IMR-90 (cell line): ENCODE data around the gene GALNT14. TPM values are rescaled to one million over a fixed set of nuclear protein-coding genes. Genes with fewer than 3 reads are reported as not detected.

Experiments used
- ATAC-seq: fragments of 200-7000 bp; cut with Tn5 transposase; 2 replicates; pipeline ENCODE4 v1.9.1; 2020; ENCODE audit warnings: low read depth, mild to moderate bottlenecking, moderate library complexity
- BruUV-seq: library from RNA; stranded (reverse); fragments of 400-500 nt; replicated peaks from 2 replicates; lab custom pipeline; 2021; lab: Mats Ljungman, UMichigan
- CTCF ChIA-PET: fragments of 300-600 bp; formaldehyde crosslinking; extraction: SDS; loops from one replicate; lab custom pipeline; 2021; ENCODE audit warnings: antibody characterized with exemption; lab: Yijun Ruan, JAX
- POLR2A ChIA-PET: fragments of 300-600 bp; sonication (Branson Sonifier 250); formaldehyde crosslinking; loops from one replicate; lab custom pipeline; 2022; ENCODE audit warnings: antibody characterized with exemption; ENCODE audit not compliant: unreplicated experiment; lab: Charles Lee
- DNase-seq: peaks from one replicate; pipeline ENCODE4 v3.0.0; 2013
- H2AFZ ChIP-seq: replicated peaks from 2 replicates; pipeline ENCODE3; 2013; ENCODE audit warnings: low read length, mild to moderate bottlenecking; ENCODE audit not compliant: poor library complexity
- H2AK5ac ChIP-seq: 2 replicates; pipeline ENCODE4 v1.6.1; 2013; ENCODE audit warnings: low read depth, low read length, inconsistent platforms
- H2AK9ac ChIP-seq: replicated peaks from 2 replicates; pipeline ENCODE3; 2013; ENCODE audit warnings: mild to moderate bottlenecking, low read depth, low read length, moderate library complexity; ENCODE audit not compliant: poor library complexity
- H2BK120ac ChIP-seq: 2 replicates; pipeline ENCODE4 v1.6.1; 2013; ENCODE audit warnings: low read depth, low read length, inconsistent platforms
- H2BK15ac ChIP-seq: 3 replicates; pipeline ENCODE4 v1.6.1; 2013; ENCODE audit warnings: low read depth, low read length, inconsistent platforms
- H2BK20ac ChIP-seq: 2 replicates; pipeline ENCODE4 v1.6.1; 2013; ENCODE audit warnings: low read depth, mild to moderate bottlenecking, inconsistent platforms, low read length, moderate library complexity
- H2BK5ac ChIP-seq: 2 replicates; pipeline ENCODE4 v1.6.1; 2013; ENCODE audit warnings: mild to moderate bottlenecking, low read depth, low read length, inconsistent platforms; ENCODE audit not compliant: poor library complexity, severe bottlenecking
- H3K14ac ChIP-seq: replicated peaks from 2 replicates; pipeline ENCODE4 v1.6.1; 2013; ENCODE audit warnings: low read depth, low read length, inconsistent platforms
- H3K18ac ChIP-seq: 2 replicates; pipeline ENCODE4 v1.6.1; 2013; ENCODE audit warnings: low read depth, low read length, control low read depth
- H3K23ac ChIP-seq: 2 replicates; pipeline ENCODE4 v1.6.1; 2013; ENCODE audit warnings: low read depth, low read length, inconsistent platforms
- H3K27ac ChIP-seq: 2 replicates; pipeline ENCODE4 v1.5.1; 2013; ENCODE audit warnings: mild to moderate bottlenecking, control low read depth, low read length; ENCODE audit not compliant: insufficient read depth
- H3K27me3 ChIP-seq: 2 replicates; pipeline ENCODE4 v1.6.1; 2013; ENCODE audit warnings: low read length; ENCODE audit not compliant: control insufficient read depth, insufficient read depth
- H3K36me3 ChIP-seq: 2 replicates; pipeline ENCODE4 v1.6.1; 2013; ENCODE audit warnings: low read length, mixed read lengths; ENCODE audit not compliant: control insufficient read depth, insufficient read depth
- H3K4ac ChIP-seq: 2 replicates; pipeline ENCODE4 v1.6.1; 2013; ENCODE audit warnings: low read depth, low read length, inconsistent platforms
- H3K4me1 ChIP-seq: 2 replicates; pipeline ENCODE4 v1.6.1; 2013; ENCODE audit warnings: low read length, mixed read lengths; ENCODE audit not compliant: control insufficient read depth, insufficient read depth
- H3K4me2 ChIP-seq: 2 replicates; pipeline ENCODE4 v1.6.1; 2013; ENCODE audit warnings: low read depth, mild to moderate bottlenecking, control low read depth, low read length, moderate library complexity
- H3K4me3 ChIP-seq: 2 replicates; pipeline ENCODE4 v1.5.1; 2013; ENCODE audit warnings: low read depth, mild to moderate bottlenecking, control low read depth, low read length, moderate library complexity; ENCODE audit not compliant: insufficient read depth
- H3K56ac ChIP-seq: 2 replicates; pipeline ENCODE4 v1.6.1; 2013; ENCODE audit warnings: low read length, inconsistent platforms; ENCODE audit not compliant: insufficient read depth; ENCODE audit errors: extremely low read depth
- H3K79me1 ChIP-seq, 2 experiments: 2 replicates each; pipeline ENCODE4 v1.6.1; 2013; ENCODE audit warnings: low read length in 2 of 2, inconsistent platforms in 1 of 2, low read depth in 1 of 2
- H3K9ac ChIP-seq: 2 replicates; pipeline ENCODE4 v1.6.1; 2013; ENCODE audit warnings: low read depth, low read length, control low read depth
- H3K9me1 ChIP-seq: 2 replicates; pipeline ENCODE4 v1.6.1; 2013; ENCODE audit warnings: low read length, inconsistent platforms; ENCODE audit not compliant: insufficient read depth
- H3K9me3 ChIP-seq: 2 replicates; pipeline ENCODE4 v1.6.1; 2013; ENCODE audit warnings: low read length; ENCODE audit not compliant: control insufficient read depth, insufficient read depth
- H4K20me1 ChIP-seq: 2 replicates; pipeline ENCODE4 v1.6.1; 2013; ENCODE audit warnings: low read length, inconsistent platforms; ENCODE audit not compliant: insufficient read depth
- H4K5ac ChIP-seq: 2 replicates; pipeline ENCODE4 v1.6.1; 2013; ENCODE audit warnings: mild to moderate bottlenecking, low read depth, low read length, control low read depth
- H4K8ac ChIP-seq, 2 experiments: 2 replicates each; pipeline ENCODE4 v1.6.1; 2013; ENCODE audit warnings: low read depth in 2 of 2, low read length in 2 of 2, control low read depth in 1 of 2, inconsistent platforms in 1 of 2
- H4K91ac ChIP-seq: 2 replicates; pipeline ENCODE4 v1.6.1; 2013; ENCODE audit warnings: low read depth, low read length, inconsistent platforms; ENCODE audit not compliant: insufficient read depth
- BHLHE40 ChIP-seq: fragments of 150-350 bp; IDR thresholded peaks from 2 replicates; pipeline ENCODE4 v1.6.1; 2016; ENCODE audit warnings: mild to moderate bottlenecking, low read depth, low read length
- CEBPB ChIP-seq: IDR thresholded peaks from 2 replicates; pipeline ENCODE4 v1.6.1; 2012; ENCODE audit warnings: low read depth, low read length, improper control_type of control experiment
- CHD1 ChIP-seq: IDR thresholded peaks from 2 replicates; pipeline ENCODE4 v1.6.1; 2012; ENCODE audit warnings: low read depth, low read length, improper control_type of control experiment
- ELK1 ChIP-seq: fragments of 150-350 bp; IDR thresholded peaks from 2 replicates; pipeline ENCODE4 v1.6.1; 2016; ENCODE audit warnings: low read depth, mild to moderate bottlenecking, low read length, moderate library complexity, borderline replicate concordance
- FOS ChIP-seq: fragments of 150-350 bp; IDR thresholded peaks from 2 replicates; pipeline ENCODE4 v1.6.1; 2016; ENCODE audit warnings: low read depth, low read length
- MAFK ChIP-seq: IDR thresholded peaks from 2 replicates; pipeline ENCODE4 v1.6.1; 2012; ENCODE audit warnings: low read depth, low read length, improper control_type of control experiment
- MAZ ChIP-seq: IDR thresholded peaks from 2 replicates; pipeline ENCODE4 v1.6.1; 2012; ENCODE audit warnings: low read depth, mild to moderate bottlenecking, low read length, improper control_type of control experiment, moderate library complexity, borderline replicate concordance
- MXI1 ChIP-seq: IDR thresholded peaks from 2 replicates; pipeline ENCODE4 v1.6.1; 2012; ENCODE audit warnings: low read depth, mild to moderate bottlenecking, low read length, moderate library complexity, borderline replicate concordance
- NFE2L2 ChIP-seq: fragments of 150-350 bp; IDR thresholded peaks from 2 replicates; pipeline ENCODE4 v1.6.1; 2016; ENCODE audit warnings: low read depth, mild to moderate bottlenecking, low read length
- POLR2A ChIP-seq: IDR thresholded peaks from 2 replicates; pipeline ENCODE4 v1.6.1; 2012; ENCODE audit warnings: mild to moderate bottlenecking, low read depth, low read length
- RAD21 ChIP-seq: IDR thresholded peaks from 2 replicates; pipeline ENCODE4 v1.6.1; 2012; ENCODE audit warnings: low read length, improper control_type of control experiment
- RCOR1 ChIP-seq: IDR thresholded peaks from 2 replicates; pipeline ENCODE4 v1.6.1; 2012; ENCODE audit warnings: mild to moderate bottlenecking, low read length, improper control_type of control experiment; ENCODE audit not compliant: insufficient replicate concordance
- RFX5 ChIP-seq: IDR thresholded peaks from 2 replicates; pipeline ENCODE4 v1.8.0; 2012; ENCODE audit warnings: low read depth, mild to moderate bottlenecking, low read length, moderate library complexity
- SMC3 ChIP-seq: fragments of 150-350 bp; IDR thresholded peaks from 2 replicates; pipeline ENCODE4 v1.6.1; 2016; ENCODE audit warnings: low read depth, mild to moderate bottlenecking, antibody characterized with exemption, low read length, moderate library complexity
- WGBS, 2 experiments: methylation state at CpG; one replicate each; pipeline versions ENCODE4 v1.1.5 to v1.1.7; 2013; ENCODE audit warnings: missing lambda C conversion rate in 2 of 2; ENCODE audit not compliant: insufficient read length in 1 of 2; ENCODE audit errors: extremely low coverage in 2 of 2; 5-methylcytosine and 5-hydroxymethylcytosine counted together
- dilution Hi-C: fragments of 300-500 bp; cut with HindIII; formaldehyde crosslinking; loops from one replicate; pipeline ENCODE4 v1.14.3; 2018; ENCODE audit warnings: low sequenced_read_pairs; ENCODE audit not compliant: unreplicated experiment
- in situ Hi-C: fragments of 300-500 bp; cut with MboI; formaldehyde crosslinking; loops from 3 replicates; pipeline ENCODE4 v1.14.3; 2019; ENCODE audit warnings: low sequenced_read_pairs, inconsistent platforms, mixed read lengths
- intact Hi-C: fragments of 100-400 bp; cut with micrococcal nuclease; formaldehyde crosslinking; loops from 2 replicates; pipeline ENCODE4 v1.10.0; 2022
- polyA plus RNA-seq, 3 experiments: library from polyadenylated mRNA; depleted of rRNA; stranded (reverse); fragments of >200 nt; gene quantifications; 2 replicates each; pipeline ENCODE4 v1.2.3, GENCODE V29; 2012; ENCODE audit warnings: low replicate concordance in 1 of 3
- total RNA-seq: library from RNA; depleted of rRNA; stranded (reverse); fragments of >200 nt; gene quantifications from 2 replicates; pipeline ENCODE4 v1.2.3, GENCODE V29; 2012
- TF ChIP-seq, protein P1 (sequence below): conservative IDR thresholded peaks from 2 replicates; pipeline ENCODE4 v1.5.1; 2012; ENCODE audit warnings: mild to moderate bottlenecking, low read depth, low read length, improper control_type of control experiment
- TF ChIP-seq, protein P2 (sequence below): fragments of 150-350 bp; IDR thresholded peaks from 2 replicates; pipeline ENCODE4 v1.6.1; 2017; ENCODE audit warnings: mild to moderate bottlenecking, antibody characterized with exemption, low read length, low read depth

GALNT14 gene
- total and polyA plus RNA-seq, 2 of the 4 experiments (the other 2 are of a cell fraction), result 0.15 to 0.18 TPM

DNA sequence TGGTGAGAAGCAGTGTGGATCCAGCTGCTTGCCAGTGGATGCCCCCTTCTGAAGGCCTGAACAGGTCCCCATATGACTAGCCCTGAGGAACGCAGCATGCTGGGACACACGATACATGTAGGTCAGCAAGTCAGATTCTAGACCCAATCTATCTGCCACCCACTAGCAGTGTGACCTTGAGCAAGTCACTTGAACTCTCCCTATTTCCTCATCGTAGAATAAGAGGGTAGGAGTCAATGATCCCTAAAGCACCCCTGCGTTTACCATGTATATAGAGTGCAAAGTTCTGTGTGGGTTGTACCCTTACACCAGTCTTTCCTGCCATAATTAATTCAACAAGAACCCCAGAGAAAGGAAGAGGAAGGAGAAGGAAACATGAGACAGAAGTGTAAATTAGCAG is 123.7 kb downstream of the GALNT14 start:
- H2AFZ ChIP-seq, result no peak overlapping the region
- WGBS, 2 experiments, result no CpG with 5 or more reads among the region's 4 CpGs
- no peak overlapping the region for H4K8ac ChIP-seq
- H3K14ac ChIP-seq, result no peak overlapping the region
- H4K91ac ChIP-seq, result no peak overlapping the region
- no peak overlapping the region for H3K4me2 ChIP-seq
- H3K9me3 ChIP-seq, result no peaks in the 10 kb centered on the region
- no TSS peak for BruUV-seq
- H3K4me3 ChIP-seq, result no peak overlapping the region
- no peak overlapping the region for H3K27ac ChIP-seq
- H3K56ac ChIP-seq, result no peak overlapping the region
- no peak overlapping the region for H3K9ac ChIP-seq
- no peak overlapping the region for H2AK9ac ChIP-seq
- ChIA-PET POLR2A (no interaction called here), CTCF (no interaction called here)
- no peak overlapping the region for H2BK20ac ChIP-seq
- intact Hi-C loops (no loop called here), in situ Hi-C loops (no loop called here), dilution Hi-C loops (no loop called here)
- H2BK5ac ChIP-seq, result no peak overlapping the region
- no peak for DNase-seq
- H3K79me1 ChIP-seq, result no peaks in the 10 kb centered on the region
- H3K4ac ChIP-seq, result no peak overlapping the region
- H3K4me1 ChIP-seq, result no peaks in the 10 kb centered on the region
- no peaks in the 10 kb centered on the region for H3K36me3 ChIP-seq
- H3K9me1 ChIP-seq, result no peaks in the 10 kb centered on the region
- H3K18ac ChIP-seq, result no peak overlapping the region
- TF ChIP-seq NFE2L2 (no peak), SMC3 (no peak), FOS (no peak), RAD21 (no peak), RFX5 (no peak), RCOR1 (no peak), MAFK (no peak), POLR2A (no peak), MXI1 (no peak), CHD1 (no peak), CEBPB (no peak), BHLHE40 (no peak), MAZ (no peak), ELK1 (no peak)
- TF ChIP-seq, protein P1, sequence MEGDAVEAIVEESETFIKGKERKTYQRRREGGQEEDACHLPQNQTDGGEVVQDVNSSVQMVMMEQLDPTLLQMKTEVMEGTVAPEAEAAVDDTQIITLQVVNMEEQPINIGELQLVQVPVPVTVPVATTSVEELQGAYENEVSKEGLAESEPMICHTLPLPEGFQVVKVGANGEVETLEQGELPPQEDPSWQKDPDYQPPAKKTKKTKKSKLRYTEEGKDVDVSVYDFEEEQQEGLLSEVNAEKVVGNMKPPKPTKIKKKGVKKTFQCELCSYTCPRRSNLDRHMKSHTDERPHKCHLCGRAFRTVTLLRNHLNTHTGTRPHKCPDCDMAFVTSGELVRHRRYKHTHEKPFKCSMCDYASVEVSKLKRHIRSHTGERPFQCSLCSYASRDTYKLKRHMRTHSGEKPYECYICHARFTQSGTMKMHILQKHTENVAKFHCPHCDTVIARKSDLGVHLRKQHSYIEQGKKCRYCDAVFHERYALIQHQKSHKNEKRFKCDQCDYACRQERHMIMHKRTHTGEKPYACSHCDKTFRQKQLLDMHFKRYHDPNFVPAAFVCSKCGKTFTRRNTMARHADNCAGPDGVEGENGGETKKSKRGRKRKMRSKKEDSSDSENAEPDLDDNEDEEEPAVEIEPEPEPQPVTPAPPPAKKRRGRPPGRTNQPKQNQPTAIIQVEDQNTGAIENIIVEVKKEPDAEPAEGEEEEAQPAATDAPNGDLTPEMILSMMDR, result no peak
- TF ChIP-seq, protein P2, sequence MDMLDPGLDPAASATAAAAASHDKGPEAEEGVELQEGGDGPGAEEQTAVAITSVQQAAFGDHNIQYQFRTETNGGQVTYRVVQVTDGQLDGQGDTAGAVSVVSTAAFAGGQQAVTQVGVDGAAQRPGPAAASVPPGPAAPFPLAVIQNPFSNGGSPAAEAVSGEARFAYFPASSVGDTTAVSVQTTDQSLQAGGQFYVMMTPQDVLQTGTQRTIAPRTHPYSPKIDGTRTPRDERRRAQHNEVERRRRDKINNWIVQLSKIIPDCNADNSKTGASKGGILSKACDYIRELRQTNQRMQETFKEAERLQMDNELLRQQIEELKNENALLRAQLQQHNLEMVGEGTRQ, result no peak
- no peak for ATAC-seq
- H3K27me3 ChIP-seq, result no peaks in the 10 kb centered on the region
- no peak overlapping the region for H2BK120ac ChIP-seq
- H2BK15ac ChIP-seq, result no peak overlapping the region
- H4K5ac ChIP-seq, result no peak overlapping the region
- no peak overlapping the region for H3K23ac ChIP-seq
- H2AK5ac ChIP-seq, result no peak overlapping the region
- no peaks in the 10 kb centered on the region for H4K20me1 ChIP-seq
